Measurements from ENCODE around the gene TCF4. TPM values are rescaled to one million over a fixed set of nuclear protein-coding genes. Genes with fewer than 3 reads are reported as not detected.

TCF4 gene
- total RNA-seq, 2 experiments from 2014 or later: 0.75 to 1.4 TPM

GRCh38 chr18:55228707-55229106 is 359.3 kb downstream of the TCF4 start:
- DNase-seq: no peak
- no peaks in the 10 kb centered on the region for H3K9me3 Mint-ChIP-seq
- POLR2A ChIA-PET: no interaction called here
- no peaks in the 10 kb centered on the region for H3K27me3 Mint-ChIP-seq
- H3K4me1 Mint-ChIP-seq: no peaks in the 10 kb centered on the region
- no peak overlapping the region for H3K4me3 Mint-ChIP-seq
- no peak for ATAC-seq (ENCODE audit: low read depth)
- no peak overlapping the region for H3K27ac Mint-ChIP-seq
- no peaks in the 10 kb centered on the region for H3K36me3 Mint-ChIP-seq

- no peaks in the 10 kb centered on the region for H3K4me1 Mint-ChIP-seq
- no peaks in the 10 kb centered on the region for H3K9me3 Mint-ChIP-seq
- H3K4me3 Mint-ChIP-seq: no peak overlapping the region
- H3K27me3 Mint-ChIP-seq: no peaks in the 10 kb centered on the region
- ATAC-seq (ENCODE audit: low read depth): no peak
- POLR2A ChIA-PET: no interaction called here
- DNase-seq: no peak
- H3K36me3 Mint-ChIP-seq: no peaks in the 10 kb centered on the region
- no peak overlapping the region for H3K27ac Mint-ChIP-seq
These were observed 359.8 kb downstream of the TCF4 start for GRCh38 chr18:55228191-55228590.

GRCh38 chr18:55227771-55228170 is 360.2 kb downstream of the TCF4 start:
- H3K36me3 Mint-ChIP-seq: no peaks in the 10 kb centered on the region
- no peaks in the 10 kb centered on the region for H3K27me3 Mint-ChIP-seq
- DNase-seq: no peak
- no peaks in the 10 kb centered on the region for H3K9me3 Mint-ChIP-seq
- ATAC-seq (ENCODE audit: low read depth): no peak
- H3K4me3 Mint-ChIP-seq: no peak overlapping the region
- POLR2A ChIA-PET: no interaction called here
- no peaks in the 10 kb centered on the region for H3K4me1 Mint-ChIP-seq
- no peak overlapping the region for H3K27ac Mint-ChIP-seq

GRCh38 chr18:55226044-55226443 is 361.9 kb downstream of the TCF4 start:
- Mint-ChIP-seq H3K27me3 (no peaks in the 10 kb centered on the region), H3K4me1 (no peaks in the 10 kb centered on the region), H3K27ac (no peak overlapping the region), H3K4me3 (no peak overlapping the region), H3K36me3 (no peaks in the 10 kb centered on the region), H3K9me3 (no peaks in the 10 kb centered on the region)
- ATAC-seq (ENCODE audit: low read depth): no peak
- POLR2A ChIA-PET: no interaction called here
- no peak for DNase-seq

- no peaks in the 10 kb centered on the region for H3K9me3 Mint-ChIP-seq
- ATAC-seq (ENCODE audit: low read depth) (no peak), DNase-seq (no peak)
- no peak overlapping the region for H3K27ac Mint-ChIP-seq
- no peaks in the 10 kb centered on the region for H3K27me3 Mint-ChIP-seq
- no peaks in the 10 kb centered on the region for H3K4me1 Mint-ChIP-seq
- no peaks in the 10 kb centered on the region for H3K36me3 Mint-ChIP-seq
- POLR2A ChIA-PET: interaction anchor here (0.7 kb wide), 1 partner anchor 108 kb away, joined by 3 read pairs; no protein-coding TSS in a partner anchor
- H3K4me3 Mint-ChIP-seq: no peak overlapping the region
These were observed 363.8 kb downstream of the TCF4 start for GRCh38 chr18:55224086-55224625.

GRCh38 chr18:55221622-55222021 is 366.4 kb downstream of the TCF4 start:
- Mint-ChIP-seq H3K9me3 (no peaks in the 10 kb centered on the region), H3K27me3 (peaks cover 3% of the 10 kb centered on the region), H3K4me1 (no peaks in the 10 kb centered on the region), H3K27ac (no peak overlapping the region), H3K4me3 (no peak overlapping the region), H3K36me3 (no peaks in the 10 kb centered on the region)
- POLR2A ChIA-PET: no interaction called here
- no peak for ATAC-seq (ENCODE audit: low read depth)
- no peak for DNase-seq

GRCh38 chr18:55220523-55220922 is 367.5 kb downstream of the TCF4 start:
- H3K4me3 Mint-ChIP-seq: no peak overlapping the region
- H3K27me3 Mint-ChIP-seq: peaks cover 3% of the 10 kb centered on the region
- no peaks in the 10 kb centered on the region for H3K4me1 Mint-ChIP-seq
- no peak for DNase-seq
- no peaks in the 10 kb centered on the region for H3K36me3 Mint-ChIP-seq
- no peak for ATAC-seq (ENCODE audit: low read depth)
- no peaks in the 10 kb centered on the region for H3K9me3 Mint-ChIP-seq
- no peak overlapping the region for H3K27ac Mint-ChIP-seq
- POLR2A ChIA-PET: no interaction called here

GRCh38 chr18:55219823-55220222 is 368.2 kb downstream of the TCF4 start:
- ATAC-seq (ENCODE audit: low read depth) (no peak), DNase-seq (no peak)
- Mint-ChIP-seq H3K9me3 (no peaks in the 10 kb centered on the region), H3K36me3 (no peaks in the 10 kb centered on the region), H3K4me1 (no peaks in the 10 kb centered on the region), H3K27ac (no peak overlapping the region), H3K4me3 (no peak overlapping the region), H3K27me3 (peaks cover 3% of the 10 kb centered on the region)
- POLR2A ChIA-PET: no interaction called here

GRCh38 chr18:55219059-55219458 is 368.9 kb downstream of the TCF4 start:
- Mint-ChIP-seq H3K27me3 (peaks cover 3% of the 10 kb centered on the region), H3K27ac (no peak overlapping the region), H3K36me3 (no peaks in the 10 kb centered on the region), H3K4me1 (no peaks in the 10 kb centered on the region), H3K9me3 (no peaks in the 10 kb centered on the region), H3K4me3 (no peak overlapping the region)
- DNase-seq (no peak), ATAC-seq (ENCODE audit: low read depth) (no peak)
- POLR2A ChIA-PET: no interaction called here

- no peaks in the 10 kb centered on the region for H3K36me3 Mint-ChIP-seq
- H3K9me3 Mint-ChIP-seq: no peaks in the 10 kb centered on the region
- ATAC-seq (ENCODE audit: low read depth) (no peak), DNase-seq (no peak)
- POLR2A ChIA-PET: no interaction called here
- H3K4me3 Mint-ChIP-seq: no peak overlapping the region
- no peaks in the 10 kb centered on the region for H3K4me1 Mint-ChIP-seq
- H3K27ac Mint-ChIP-seq: no peak overlapping the region
- H3K27me3 Mint-ChIP-seq: peaks cover 3% of the 10 kb centered on the region
These were observed 373.0 kb downstream of the TCF4 start for GRCh38 chr18:55214969-55215368.

- Mint-ChIP-seq H3K4me3 (no peak overlapping the region), H3K27ac (no peak overlapping the region), H3K4me1 (no peaks in the 10 kb centered on the region), H3K27me3 (peaks cover 3% of the 10 kb centered on the region), H3K36me3 (no peaks in the 10 kb centered on the region), H3K9me3 (no peaks in the 10 kb centered on the region)
- ATAC-seq (ENCODE audit: low read depth) (no peak), DNase-seq (no peak)
- POLR2A ChIA-PET: no interaction called here
These were observed 373.5 kb downstream of the TCF4 start for GRCh38 chr18:55214534-55214933.

GRCh38 chr18:55213586-55213985 is 374.4 kb downstream of the TCF4 start:
- Mint-ChIP-seq H3K36me3 (no peaks in the 10 kb centered on the region), H3K27me3 (peaks cover 3% of the 10 kb centered on the region), H3K9me3 (no peaks in the 10 kb centered on the region), H3K4me3 (no peak overlapping the region), H3K27ac (no peak overlapping the region), H3K4me1 (no peaks in the 10 kb centered on the region)
- POLR2A ChIA-PET: no interaction called here
- ATAC-seq (ENCODE audit: low read depth) (no peak), DNase-seq (no peak)

- no peaks in the 10 kb centered on the region for H3K36me3 Mint-ChIP-seq
These were observed 381.1 kb downstream of the TCF4 start for GRCh38 chr18:55206927-55207326.

GRCh38 chr18:55202232-55202917 is 385.6 kb downstream of the TCF4 start:
- POLR2A ChIA-PET: no interaction called here
- Mint-ChIP-seq H3K9me3 (no peaks in the 10 kb centered on the region), H3K36me3 (no peaks in the 10 kb centered on the region), H3K27me3 (no peaks in the 10 kb centered on the region), H3K4me3 (no peak overlapping the region), H3K27ac (no peak overlapping the region), H3K4me1 (no peaks in the 10 kb centered on the region)
- DNase-seq (no peak), ATAC-seq (ENCODE audit: low read depth) (no peak)

More at GRCh38 chr18:55206927-55207326, 381.1 kb downstream of the TCF4 start:
- POLR2A ChIA-PET: no interaction called here
- DNase-seq (no peak), ATAC-seq (ENCODE audit: low read depth) (no peak)
- no peaks in the 10 kb centered on the region for H3K27me3 Mint-ChIP-seq
- H3K4me3 Mint-ChIP-seq: no peak overlapping the region
- no peaks in the 10 kb centered on the region for H3K4me1 Mint-ChIP-seq
- H3K27ac Mint-ChIP-seq: no peak overlapping the region
- no peaks in the 10 kb centered on the region for H3K9me3 Mint-ChIP-seq

Data from activated naive CD8-positive, alpha-beta T cell treated with anti-CD3 and anti-CD28 coated beads, Interleukin-2, amount 10 ng/mL, durations not matched to agents 7 days and 5 days (primary cell).